Loucy (cell line): ENCODE results near the gene CHMP4B.

Source experiments
- EZH2phosphoT487 ChIP-seq: fragments of 200-600 bp; IDR thresholded peaks from 2 replicates; pipeline ENCODE4 v1.6.1; 2018; ENCODE audit warnings: antibody characterized with exemption, mild to moderate bottlenecking, moderate library complexity, borderline replicate concordance
- TF ChIP-seq, protein P1 (sequence below): fragments of 200-600 bp; sonication (generic); conservative IDR thresholded peaks from 2 replicates; pipeline ENCODE4 v1.5.1; 2014; ENCODE audit warnings: mild to moderate bottlenecking, antibody characterized with exemption, low read length

DNA sequence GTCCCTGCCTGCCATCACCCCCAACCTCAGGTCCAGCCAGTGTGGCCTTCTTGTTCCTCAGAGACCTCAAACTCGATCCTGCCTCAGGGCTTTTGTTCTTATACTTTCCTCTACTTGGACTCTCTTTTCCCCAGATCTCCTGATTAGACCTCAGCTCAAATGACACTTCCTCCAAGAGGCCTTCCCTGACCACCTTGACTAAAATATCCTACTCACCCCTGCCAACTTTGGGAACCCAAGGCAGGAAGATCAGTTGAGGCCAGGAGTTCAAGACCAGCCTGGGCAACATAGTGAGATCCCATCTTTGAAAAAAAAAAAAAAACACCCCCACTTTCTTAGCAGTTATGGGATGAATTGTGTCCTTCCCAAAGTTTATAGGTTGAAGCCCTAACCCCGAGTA is 73.5 kb downstream of the CHMP4B start:
- TF ChIP-seq, protein P1, sequence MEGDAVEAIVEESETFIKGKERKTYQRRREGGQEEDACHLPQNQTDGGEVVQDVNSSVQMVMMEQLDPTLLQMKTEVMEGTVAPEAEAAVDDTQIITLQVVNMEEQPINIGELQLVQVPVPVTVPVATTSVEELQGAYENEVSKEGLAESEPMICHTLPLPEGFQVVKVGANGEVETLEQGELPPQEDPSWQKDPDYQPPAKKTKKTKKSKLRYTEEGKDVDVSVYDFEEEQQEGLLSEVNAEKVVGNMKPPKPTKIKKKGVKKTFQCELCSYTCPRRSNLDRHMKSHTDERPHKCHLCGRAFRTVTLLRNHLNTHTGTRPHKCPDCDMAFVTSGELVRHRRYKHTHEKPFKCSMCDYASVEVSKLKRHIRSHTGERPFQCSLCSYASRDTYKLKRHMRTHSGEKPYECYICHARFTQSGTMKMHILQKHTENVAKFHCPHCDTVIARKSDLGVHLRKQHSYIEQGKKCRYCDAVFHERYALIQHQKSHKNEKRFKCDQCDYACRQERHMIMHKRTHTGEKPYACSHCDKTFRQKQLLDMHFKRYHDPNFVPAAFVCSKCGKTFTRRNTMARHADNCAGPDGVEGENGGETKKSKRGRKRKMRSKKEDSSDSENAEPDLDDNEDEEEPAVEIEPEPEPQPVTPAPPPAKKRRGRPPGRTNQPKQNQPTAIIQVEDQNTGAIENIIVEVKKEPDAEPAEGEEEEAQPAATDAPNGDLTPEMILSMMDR, result no peak
- no peak for TF ChIP-seq EZH2phosphoT487
